Measurements from ENCODE around the gene TAF4B.

GRCh38 chr18:26307161-26307773 lies 81.0 kb downstream of the TAF4B start:
- no peak for TF ChIP-seq EZH2 (IDR thresholded peaks at IDR 0.05; ENCODE audit: low read length, missing control alignments)
- TF ChIP-seq CTCF (conservative IDR thresholded peaks at IDR 0.05 in 1 of 2, IDR thresholded peaks at IDR 0.05 in 1 of 2; ENCODE audit: low read depth in 1 of 2, low read length in 2 of 2), result peak; percentile 72 to 81
